ENCODE results near the gene EMC1. TPM values are rescaled to one million over a fixed set of nuclear protein-coding genes. Genes with fewer than 3 reads are reported as not detected.
A peak's percentile ranks its signal among the peaks of the same experiment; 100 is the strongest.
"Not testable (repeated sequence)": the region's sequence is repeated elsewhere in the genome, so short reads cannot be mapped to it uniquely, and the experiment has no call there.

EMC1 gene
- total and polyA plus RNA-seq, 2 donors (not counting 1 experiment from before 2014, with no cell fraction given) = 25.8 to 45.5 TPM

DNA sequence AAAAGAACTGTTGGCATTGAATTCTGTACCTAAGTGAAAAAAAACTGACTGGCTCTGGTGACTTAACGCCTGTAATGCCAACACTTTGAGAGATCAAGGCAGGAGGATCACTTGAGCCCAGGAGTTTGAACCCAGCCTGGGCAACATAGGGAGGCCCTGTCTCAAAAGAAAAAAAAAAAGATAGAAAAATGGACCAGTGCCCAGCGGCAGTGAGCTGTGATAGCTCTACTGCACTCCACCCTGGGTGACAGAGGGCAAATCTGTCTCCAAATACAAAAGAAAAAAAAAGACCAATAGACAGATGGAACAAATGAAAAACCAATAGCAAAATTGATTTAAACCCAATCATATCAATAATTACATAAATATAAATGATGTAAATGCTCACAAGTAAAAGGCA lies 37.9 kb upstream of the EMC1 start:
- ChIA-PET POLR2A (no interaction called here), CTCF (no interaction called here)
- peaks cover 0 to 29% (median 7%) of the 10 kb centered on the region in 3 donors for H3K9me3 ChIP-seq (ENCODE audit: control extremely low read depth in 1 of 3, control insufficient read depth in 2 of 3, insufficient read depth in 1 of 3, low read length in 2 of 3)
- no peak overlapping the region for H3K27ac Mint-ChIP-seq
- peak overlapping the region; percentile 72 for H3K4me3 Mint-ChIP-seq
- H3K27me3 Mint-ChIP-seq = peaks cover 12% of the 10 kb centered on the region
- peak overlapping the region; percentile 72 for H3K4me2 ChIP-seq (replicated peaks; ENCODE audit: low read depth, low read length, poor library complexity, severe bottlenecking)
- ATAC-seq (ENCODE audit: low read depth) (no peak), DNase-seq (no peak)
- peaks cover 0 to 8% (median 4%) of the 10 kb centered on the region in 4 experiments for H3K27me3 ChIP-seq (replicated peaks in 1 of 4; ENCODE audit: control extremely low read depth in 1 of 4, control insufficient read depth in 3 of 4, insufficient read depth in 4 of 4, low read length in 3 of 4)
- H3K4me1 ChIP-seq (ENCODE audit: control insufficient read depth in 2 of 2, insufficient read depth in 2 of 2, low read length in 2 of 2) = peaks cover 5 to 6% of the 10 kb centered on the region in 2 donors
- H4K20me1 ChIP-seq (ENCODE audit: control insufficient read depth, insufficient read depth, low read length, poor library complexity, severe bottlenecking) = no peaks in the 10 kb centered on the region
- peak overlapping the region in 4 of 5 experiments; percentile 24 to 55 (median 46) for H3K4me3 ChIP-seq (ENCODE audit: control extremely low read depth in 1 of 5, extremely low read depth in 1 of 5, insufficient read depth in 1 of 5, low read depth in 2 of 5, low read length in 4 of 5)
- intact Hi-C loops (cut with micrococcal nuclease) = no loop called here
- H3K9ac ChIP-seq (ENCODE audit: low read length) = peak overlapping the region; percentile 52
- peaks cover 7% of the 10 kb centered on the region for H3K4me1 Mint-ChIP-seq
- no peaks in the 10 kb centered on the region for H3K36me3 ChIP-seq (replicated peaks in 1 of 2; ENCODE audit: control extremely low read depth in 1 of 2, control insufficient read depth in 1 of 2, extremely low read depth in 1 of 2, insufficient read depth in 2 of 2, low read length in 1 of 2)
- no peak overlapping the region for H3K27ac ChIP-seq (ENCODE audit: low read length in 2 of 2)
- TF ChIP-seq EZH2 (IDR thresholded peaks at IDR 0.05; ENCODE audit: borderline replicate concordance, insufficient read depth, low read depth, low read length, poor library complexity, severe bottlenecking) = no peak
- TF ChIP-seq, protein P1, sequence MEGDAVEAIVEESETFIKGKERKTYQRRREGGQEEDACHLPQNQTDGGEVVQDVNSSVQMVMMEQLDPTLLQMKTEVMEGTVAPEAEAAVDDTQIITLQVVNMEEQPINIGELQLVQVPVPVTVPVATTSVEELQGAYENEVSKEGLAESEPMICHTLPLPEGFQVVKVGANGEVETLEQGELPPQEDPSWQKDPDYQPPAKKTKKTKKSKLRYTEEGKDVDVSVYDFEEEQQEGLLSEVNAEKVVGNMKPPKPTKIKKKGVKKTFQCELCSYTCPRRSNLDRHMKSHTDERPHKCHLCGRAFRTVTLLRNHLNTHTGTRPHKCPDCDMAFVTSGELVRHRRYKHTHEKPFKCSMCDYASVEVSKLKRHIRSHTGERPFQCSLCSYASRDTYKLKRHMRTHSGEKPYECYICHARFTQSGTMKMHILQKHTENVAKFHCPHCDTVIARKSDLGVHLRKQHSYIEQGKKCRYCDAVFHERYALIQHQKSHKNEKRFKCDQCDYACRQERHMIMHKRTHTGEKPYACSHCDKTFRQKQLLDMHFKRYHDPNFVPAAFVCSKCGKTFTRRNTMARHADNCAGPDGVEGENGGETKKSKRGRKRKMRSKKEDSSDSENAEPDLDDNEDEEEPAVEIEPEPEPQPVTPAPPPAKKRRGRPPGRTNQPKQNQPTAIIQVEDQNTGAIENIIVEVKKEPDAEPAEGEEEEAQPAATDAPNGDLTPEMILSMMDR (IDR thresholded peaks at IDR 0.05) = no peak
- 70% methylated on average over 1 of the region's 2 CpGs for WGBS (ENCODE audit: insufficient coverage)
- H2AFZ ChIP-seq (ENCODE audit: insufficient read depth, low read depth, low read length, poor library complexity, severe bottlenecking) = peak overlapping the region; percentile 61
- H3K9me3 Mint-ChIP-seq (ENCODE audit: insufficient read depth) = peaks cover 2% of the 10 kb centered on the region
- no peaks in the 10 kb centered on the region for H3K79me2 ChIP-seq (ENCODE audit: control insufficient read depth, insufficient read depth, low read length)

DNA sequence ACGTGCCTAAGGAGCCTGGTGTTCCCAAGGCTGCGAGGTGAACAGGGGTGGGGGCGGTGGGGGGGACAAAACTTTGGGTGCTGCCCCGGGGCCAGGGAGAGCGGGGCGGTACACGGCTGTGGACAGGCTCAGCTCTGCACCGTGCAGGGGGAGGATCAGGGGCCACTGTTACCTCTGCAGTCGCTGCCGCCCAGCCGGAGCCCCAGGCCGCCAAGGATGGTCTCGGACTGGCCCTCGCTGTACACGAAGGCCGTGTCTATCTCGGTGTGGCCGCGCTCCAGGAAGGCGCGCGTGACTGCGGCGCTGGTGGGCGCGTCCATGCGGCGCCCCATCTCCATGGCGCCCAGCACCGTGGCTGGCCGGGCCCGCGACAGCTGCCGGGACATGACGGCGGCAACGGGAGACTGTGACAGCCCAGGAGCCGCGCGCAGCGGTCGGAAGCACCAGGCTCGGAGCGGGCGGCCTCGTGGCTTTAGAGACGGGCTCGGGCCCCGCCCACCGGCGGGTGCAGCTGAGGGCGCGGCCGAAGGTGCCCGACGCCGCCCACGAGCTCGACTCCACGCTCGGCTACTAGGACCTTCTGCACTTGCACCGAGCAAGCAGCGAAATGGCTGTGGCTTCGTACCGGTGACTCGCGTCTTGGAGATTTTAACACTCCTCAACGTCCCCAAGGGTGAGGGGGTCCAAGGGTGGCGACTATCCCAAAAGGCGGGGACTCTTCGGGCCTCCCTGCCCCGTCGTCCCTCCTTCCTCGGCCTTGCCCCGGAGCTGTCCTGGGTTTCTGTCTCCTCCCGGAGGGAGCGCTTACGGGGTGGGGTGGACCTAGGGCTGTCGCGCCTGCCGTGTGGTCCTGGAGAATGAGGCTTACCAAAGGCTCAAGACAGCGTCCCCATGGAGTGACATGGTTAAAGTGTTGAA lies 37.3 kb upstream of the EMC1 start, which contains the start of gene AKR7A3:
AKR7A3 (minus strand) TSS at position 447 of the 918 bp plus-strand sequence; CDS start at position 386, 61 bp downstream.
- CTCF ChIA-PET = interaction anchor here (1.1 kb wide), 1 partner anchor 24 kb away, joined by 3 read pairs; the partner anchor contains the start of gene SLC66A1
- H3K27ac ChIP-seq (ENCODE audit: low read length in 2 of 2); H3K4me1 ChIP-seq (ENCODE audit: control insufficient read depth in 2 of 2, insufficient read depth in 2 of 2, low read length in 2 of 2); H3K79me2 ChIP-seq (ENCODE audit: control insufficient read depth, insufficient read depth, low read length); H3K9me3 Mint-ChIP-seq (ENCODE audit: insufficient read depth); H3K4me1 Mint-ChIP-seq; H4K20me1 ChIP-seq (ENCODE audit: control insufficient read depth, insufficient read depth, low read length, poor library complexity, severe bottlenecking); H3K36me3 ChIP-seq (replicated peaks in 1 of 2; ENCODE audit: control extremely low read depth in 1 of 2, control insufficient read depth in 1 of 2, extremely low read depth in 1 of 2, insufficient read depth in 2 of 2, low read length in 1 of 2); H3K27me3 ChIP-seq (replicated peaks in 1 of 4; ENCODE audit: control extremely low read depth in 1 of 4, control insufficient read depth in 3 of 4, insufficient read depth in 4 of 4, low read length in 3 of 4): not testable (repeated sequence)
- WGBS (ENCODE audit: insufficient coverage) = 24% methylated on average over 50 of the region's 82 CpGs
- Histone ChIP-seq H3K9me3 (ENCODE audit: control extremely low read depth in 1 of 3, control insufficient read depth in 2 of 3, insufficient read depth in 1 of 3, low read length in 2 of 3) (peaks cover 0 to 23% (median 3%) of the 10 kb centered on the region in 3 donors), H3K4me2 (replicated peaks; ENCODE audit: low read depth, low read length, poor library complexity, severe bottlenecking) (peak within 1 kb of the TSS; percentile 72), H3K4me3 (ENCODE audit: control extremely low read depth in 1 of 5, extremely low read depth in 1 of 5, insufficient read depth in 1 of 5, low read depth in 2 of 5, low read length in 4 of 5) (peak within 1 kb of the TSS in 4 of 5 experiments; percentile 24 to 55 (median 46)), H2AFZ (ENCODE audit: insufficient read depth, low read depth, low read length, poor library complexity, severe bottlenecking) (peak within 1 kb of the TSS; percentile 61), H3K9ac (ENCODE audit: low read length) (peak within 1 kb of the TSS; percentile 52)
- intact Hi-C loops (cut with micrococcal nuclease) = loop anchor here (1.0 kb wide), 1 partner anchor 24 kb away; the partner anchor contains the start of genes AKR7A2 and SLC66A1
- DNase-seq (peak; percentile 62), ATAC-seq (ENCODE audit: low read depth) (peak; percentile 97)
- POLR2A ChIA-PET = interaction anchor here (0.5 kb wide), 1 partner anchor 14 kb away, joined by 3 read pairs; no protein-coding TSS in a partner anchor
- Mint-ChIP-seq H3K27me3 (peaks cover 12% of the 10 kb centered on the region), H3K4me3 (peak within 1 kb of the TSS; percentile 75), H3K27ac (peak within 1 kb of the TSS; percentile 37)

All from B cell (primary cell).